Astrocyte of the cerebellum (primary cell): ENCODE measurements around the gene BACH2.
"Not testable (repeated sequence)": the region's sequence is repeated elsewhere in the genome, so short reads cannot be mapped to it uniquely, and the experiment has no call there.

Source experiments
- DNase-seq: peaks from one replicate; pipeline ENCODE4 v3.0.0-alpha.2; 2011; ENCODE audit warnings: low read depth
- H3K4me3 ChIP-seq: 2 replicates; pipeline ENCODE4 v1.5.1; 2011; ENCODE audit warnings: mild to moderate bottlenecking, low read depth, low read length, moderate library complexity
- CTCF ChIP-seq: IDR thresholded peaks from 2 replicates; pipeline ENCODE4 v1.5.1; 2012; ENCODE audit warnings: low read length, low read depth, moderate library complexity, mild to moderate bottlenecking; ENCODE audit errors: missing control alignments
- in situ Hi-C: cut with HindIII; loops from 2 replicates; pipeline ENCODE4 v1.10.0; 2017; ENCODE audit warnings: low sequenced_read_pairs

The BACH2 gene

GRCh38 chr6:90131125-90131524, 165.5 kb downstream of the BACH2 start:
- no peak overlapping the region for H3K4me3 ChIP-seq
- no peak for DNase-seq
- in situ Hi-C loops: no loop called here
- TF ChIP-seq CTCF: no peak

- in situ Hi-C loops, DNase-seq, H3K4me3 ChIP-seq: not testable (repeated sequence)
Observed at GRCh38 chr6:90128687-90129086, 168.0 kb downstream of the BACH2 start.

- H3K4me3 ChIP-seq: no peak overlapping the region
- in situ Hi-C loops: no loop called here
- DNase-seq: no peak
- TF ChIP-seq CTCF: no peak
Observed at GRCh38 chr6:90127595-90127994, 169.0 kb downstream of the BACH2 start.

- DNase-seq: no peak
- TF ChIP-seq CTCF: no peak
- no peak overlapping the region for H3K4me3 ChIP-seq
- in situ Hi-C loops: no loop called here
Observed at GRCh38 chr6:90126839-90127238, 169.8 kb downstream of the BACH2 start.

- in situ Hi-C loops: no loop called here
- no peak for TF ChIP-seq CTCF
- no peak overlapping the region for H3K4me3 ChIP-seq
- no peak for DNase-seq
Observed at GRCh38 chr6:90126181-90126580, 170.5 kb downstream of the BACH2 start.

- H3K4me3 ChIP-seq: no peak overlapping the region
- in situ Hi-C loops: no loop called here
- DNase-seq: no peak
- TF ChIP-seq CTCF: no peak
Observed at GRCh38 chr6:90124874-90125510, 171.7 kb downstream of the BACH2 start.

- no peak for DNase-seq
- in situ Hi-C loops: no loop called here
- TF ChIP-seq CTCF: no peak
Observed at GRCh38 chr6:90123831-90124230, 172.8 kb downstream of the BACH2 start.

More at GRCh38 chr6:90123831-90124230, 172.8 kb downstream of the BACH2 start:
- H3K4me3 ChIP-seq: no peak overlapping the region
